IPS-18c (cell line): ENCODE measurements around the gene PPP1R13L.
"Not testable (repeated sequence)": the region's sequence is repeated elsewhere in the genome, so short reads cannot be mapped to it uniquely, and the experiment has no call there.

Experiments used
- H3K4me3 ChIP-seq: 2 replicates; pipeline ENCODE4 v1.7.0; 2013; ENCODE audit warnings: low read depth, mild to moderate bottlenecking, low read length, moderate library complexity; ENCODE audit not compliant: insufficient read depth
- H3K9me3 ChIP-seq: one replicate; pipeline ENCODE4 v1.6.1; 2013; ENCODE audit warnings: mild to moderate bottlenecking, low read length, moderate library complexity; ENCODE audit not compliant: control insufficient read depth, insufficient read depth

Gene PPP1R13L

DNA sequence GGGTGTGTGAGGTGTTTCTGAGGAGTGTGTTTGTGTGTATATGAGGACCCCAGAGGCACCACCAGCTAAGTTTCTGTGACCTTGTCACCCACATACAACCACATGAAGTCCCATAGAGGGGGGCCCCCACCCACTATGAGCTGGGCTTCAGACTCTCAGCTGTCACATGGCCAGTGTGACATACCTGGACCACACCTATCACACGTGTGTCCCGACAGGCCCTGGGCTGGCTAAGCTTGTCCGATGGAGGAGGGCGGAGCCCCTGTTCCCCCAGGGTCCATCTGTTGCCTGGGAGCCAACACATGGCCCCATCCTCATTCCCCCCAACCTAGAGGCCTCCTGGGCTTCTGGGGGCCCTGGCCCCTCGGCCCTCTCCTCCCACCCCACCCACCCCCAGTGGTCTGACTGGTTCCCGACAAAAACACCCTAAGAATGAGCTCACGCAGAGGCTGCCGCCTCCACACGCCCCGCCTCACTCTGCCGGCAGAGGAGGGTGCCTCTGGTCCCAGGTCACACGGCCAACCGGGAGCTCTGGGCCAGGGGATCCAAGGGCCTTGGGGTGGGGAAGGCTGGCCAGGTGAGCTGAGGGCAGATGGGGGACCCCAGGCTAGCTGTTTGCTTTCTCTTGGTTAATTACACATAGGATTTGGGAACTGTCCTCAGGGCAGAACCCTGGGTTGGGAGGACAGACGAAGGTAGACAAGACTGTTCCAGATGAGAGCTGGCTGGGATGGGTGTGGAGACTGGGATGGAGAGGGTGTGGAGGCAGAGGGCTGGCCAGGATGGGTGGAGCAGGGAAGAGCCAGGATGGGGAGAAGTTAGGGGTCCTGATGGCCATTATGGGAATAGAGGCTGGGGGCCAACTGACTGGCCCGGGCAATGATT is 60.0 kb downstream of the PPP1R13L start:
- Histone ChIP-seq H3K9me3 (no peaks in the 10 kb centered on the region), H3K4me3 (no peak overlapping the region)

DNA sequence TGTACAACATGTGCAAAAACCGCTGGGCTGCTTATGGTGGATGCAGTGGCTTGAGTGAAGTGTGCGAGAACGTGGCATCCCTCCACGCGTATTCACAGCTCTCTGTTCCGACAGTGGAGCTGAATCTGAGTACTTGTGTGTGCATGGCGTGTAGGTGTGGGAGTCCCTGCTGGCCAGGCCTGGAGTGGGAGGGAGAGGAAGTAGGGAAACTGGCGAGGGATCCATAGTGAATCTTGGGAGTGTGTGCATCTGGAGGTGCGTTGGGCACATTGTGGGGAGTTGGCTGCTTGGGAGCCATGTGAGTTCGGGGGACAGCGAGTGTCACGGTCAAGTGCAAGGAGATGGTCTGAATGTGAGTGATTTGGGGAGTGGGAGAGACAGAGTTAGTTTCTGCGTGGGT is 62.0 kb downstream of the PPP1R13L start:
- no peak overlapping the region for H3K4me3 ChIP-seq
- no peaks in the 10 kb centered on the region for H3K9me3 ChIP-seq

DNA sequence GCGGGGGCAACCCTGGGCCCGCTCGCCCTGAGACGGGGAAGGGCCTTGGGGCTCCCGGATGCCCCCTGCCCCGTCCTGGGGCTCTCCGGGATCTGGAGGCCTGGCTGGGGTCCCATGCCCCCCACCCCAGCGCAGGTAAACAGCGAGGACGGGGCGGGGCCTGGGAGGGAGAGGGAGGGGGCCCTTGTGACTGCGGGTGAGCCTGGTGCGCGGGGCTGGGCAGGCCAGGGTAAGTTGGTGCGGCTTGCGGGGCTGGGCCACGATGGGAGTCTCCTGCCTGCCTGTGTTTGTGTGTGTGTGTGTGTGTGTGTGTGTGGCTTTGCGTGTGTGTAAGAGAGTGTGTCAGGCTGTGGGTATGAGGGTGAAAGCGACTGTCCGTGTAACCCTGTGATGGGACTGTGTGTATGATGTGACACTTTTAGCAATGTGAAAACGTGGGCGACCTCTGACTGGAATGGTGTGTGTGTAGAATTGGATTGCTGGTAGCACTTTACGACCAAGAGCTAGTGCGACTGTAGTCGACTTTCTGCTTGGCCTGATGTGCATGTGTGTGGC is 63.9 kb downstream of the PPP1R13L start:
- H3K4me3 ChIP-seq = peak overlapping the region; percentile 66
- H3K9me3 ChIP-seq = no peaks in the 10 kb centered on the region

DNA sequence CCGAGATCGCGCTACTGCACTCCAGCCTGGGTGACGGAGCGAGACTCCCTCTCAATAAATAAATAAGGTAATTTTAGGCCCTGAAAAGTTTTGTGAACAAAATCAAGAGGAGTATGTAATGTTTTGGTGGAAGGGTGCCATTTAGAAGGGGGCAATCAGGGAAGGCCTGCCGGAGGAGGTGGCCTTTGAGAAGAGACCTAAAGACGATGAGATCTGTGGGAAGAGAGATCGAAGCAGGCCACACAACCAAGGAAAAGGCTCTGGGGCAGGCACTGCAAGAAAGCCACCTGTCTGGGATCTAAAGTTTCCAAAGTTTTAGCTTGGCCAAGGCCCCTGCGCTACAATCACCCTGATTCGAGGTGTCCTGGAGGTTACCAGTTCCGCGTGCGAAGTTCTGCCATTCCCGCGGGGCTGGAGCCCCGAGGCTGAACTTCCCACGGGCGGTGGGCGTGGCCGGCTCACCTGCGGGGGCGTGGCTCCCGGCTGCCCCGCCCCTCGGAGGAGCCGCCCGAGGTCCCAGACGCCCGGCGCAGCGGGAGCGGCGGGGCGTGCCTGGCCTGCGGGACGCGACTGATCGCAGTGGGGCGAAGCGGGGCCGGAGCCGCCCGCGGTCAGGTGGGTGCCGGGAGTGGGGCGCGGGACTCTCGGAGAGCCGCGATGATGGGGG is 64.5 kb downstream of the PPP1R13L start, which contains the start of gene KLC3:
TSS of gene KLC3 (plus strand) at position 519 of the 667 bp plus-strand sequence. CDS start 4,792 bp downstream, outside the sequence.
- peak within 1 kb of the TSS; percentile 66 for H3K4me3 ChIP-seq
- H3K9me3 ChIP-seq = no peaks in the 10 kb centered on the region

DNA sequence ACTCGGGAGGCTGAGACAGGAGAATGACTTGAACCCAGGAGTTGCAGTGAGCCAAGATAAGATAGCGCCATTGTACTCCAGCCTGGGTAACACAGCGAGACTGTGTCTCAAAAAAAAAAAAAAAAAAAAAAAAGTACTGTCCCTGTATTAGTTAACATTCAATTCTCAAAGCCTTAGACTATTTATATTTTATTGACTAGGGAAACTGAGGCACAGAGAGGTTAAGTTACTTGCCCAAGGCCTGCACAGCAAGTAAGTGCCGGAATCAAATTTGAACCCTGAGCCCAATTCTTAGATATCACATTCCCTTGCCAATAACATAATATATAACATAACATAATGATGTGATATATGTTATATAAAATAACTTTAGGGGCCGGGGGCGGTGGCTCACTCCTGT is 65.2 kb downstream of the PPP1R13L start:
- H3K9me3 ChIP-seq = no peaks in the 10 kb centered on the region

GRCh38 chr19:45336696-45337251 is 68.1 kb downstream of the PPP1R13L start:
- Histone ChIP-seq H3K9me3 (no peaks in the 10 kb centered on the region), H3K4me3 (no peak overlapping the region)

More for the DNA sequence above, 65.2 kb downstream of the PPP1R13L start:
- H3K4me3 ChIP-seq = no peak overlapping the region

- H3K4me3 ChIP-seq, H3K9me3 ChIP-seq: not testable (repeated sequence)
Observed at GRCh38 chr19:45334881-45335280, 70.0 kb downstream of the PPP1R13L start.

GRCh38 chr19:45333609-45334303 is 71.1 kb downstream of the PPP1R13L start:
- Histone ChIP-seq H3K9me3 (no peaks in the 10 kb centered on the region), H3K4me3 (no peak overlapping the region)

DNA sequence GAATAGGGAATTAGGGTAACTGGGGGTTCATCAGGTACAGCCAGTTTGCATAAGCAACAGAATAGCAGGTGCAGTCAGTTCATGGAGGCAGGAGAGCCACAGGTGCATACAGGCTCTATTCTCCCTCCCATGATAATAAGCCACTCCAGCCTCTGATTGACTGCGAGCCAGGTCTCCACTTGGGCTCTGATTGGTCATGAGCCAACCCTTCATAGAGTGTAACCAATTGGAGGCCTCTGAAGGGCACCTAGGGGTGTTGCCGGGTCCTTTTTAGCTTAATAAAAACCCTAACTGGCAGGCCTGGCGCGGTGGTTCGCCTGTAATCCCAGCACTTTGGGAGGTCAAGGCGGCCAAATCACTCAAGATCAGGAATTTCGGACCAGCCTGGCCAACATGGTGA is 73.5 kb downstream of the PPP1R13L start:
- no peak overlapping the region for H3K4me3 ChIP-seq

More for the DNA sequence above, 73.5 kb downstream of the PPP1R13L start:
- H3K9me3 ChIP-seq = no peaks in the 10 kb centered on the region
